GM04503 (cell line): ENCODE data around the gene ABL2.

Experiments
- DNase-seq: peaks from one replicate; pipeline ENCODE4 v3.0.0-alpha.2; 2012; ENCODE audit warnings: low read depth

ABL2 gene

DNA sequence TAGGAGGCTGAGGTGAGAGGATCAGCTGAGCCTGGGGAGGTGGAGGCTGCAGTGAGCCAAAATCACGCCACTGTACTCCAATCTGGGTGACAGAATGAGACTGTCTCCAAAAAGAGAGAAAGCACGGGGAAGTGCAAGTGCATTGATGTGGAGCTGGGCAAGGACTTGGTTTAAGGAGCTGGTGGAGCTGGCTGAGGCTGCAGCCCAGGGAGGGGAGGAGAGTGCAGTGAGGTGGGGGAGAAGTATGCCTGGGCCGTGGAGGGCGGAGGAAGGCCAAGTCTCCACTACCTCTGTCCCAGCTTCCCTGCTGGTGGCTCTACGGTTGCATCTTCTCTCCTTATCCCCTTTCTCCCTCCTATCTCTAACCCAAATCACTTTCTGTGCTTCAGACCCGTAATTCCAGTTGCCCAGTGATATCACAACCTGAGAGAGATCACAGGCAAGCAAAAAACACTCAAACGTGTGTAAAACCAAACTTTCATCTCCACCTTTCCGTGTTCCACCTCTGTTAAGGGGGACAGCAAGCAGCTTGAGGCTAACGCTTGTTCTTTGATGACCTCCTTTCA, 136.5 kb downstream of the ABL2 start:
- DNase-seq, result no peak

DNA sequence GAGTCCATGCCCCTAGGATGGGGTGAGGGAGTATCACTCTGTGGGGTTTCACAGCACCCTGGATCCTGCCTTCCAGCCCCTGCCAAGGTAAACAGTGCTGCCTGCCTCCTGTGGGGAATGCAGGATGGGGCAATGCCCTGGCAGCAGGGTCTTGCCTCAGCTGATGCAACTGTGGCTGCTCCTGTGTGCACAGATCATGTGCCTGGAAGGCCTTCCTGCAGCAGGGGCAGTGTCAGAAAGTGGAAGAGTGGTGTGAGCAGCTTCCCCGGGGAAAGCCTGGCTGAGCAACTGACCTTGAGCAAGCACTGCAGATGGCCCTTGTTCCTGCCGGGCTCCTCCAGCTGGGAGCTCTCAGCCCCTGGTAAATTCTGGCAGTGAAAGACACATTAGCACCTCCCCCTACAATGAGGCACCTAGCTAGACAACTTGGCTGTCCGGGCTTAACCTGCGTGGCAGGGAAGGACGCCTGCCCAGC, 137.7 kb downstream of the ABL2 start:
- DNase-seq, result peak; percentile 47

DNA sequence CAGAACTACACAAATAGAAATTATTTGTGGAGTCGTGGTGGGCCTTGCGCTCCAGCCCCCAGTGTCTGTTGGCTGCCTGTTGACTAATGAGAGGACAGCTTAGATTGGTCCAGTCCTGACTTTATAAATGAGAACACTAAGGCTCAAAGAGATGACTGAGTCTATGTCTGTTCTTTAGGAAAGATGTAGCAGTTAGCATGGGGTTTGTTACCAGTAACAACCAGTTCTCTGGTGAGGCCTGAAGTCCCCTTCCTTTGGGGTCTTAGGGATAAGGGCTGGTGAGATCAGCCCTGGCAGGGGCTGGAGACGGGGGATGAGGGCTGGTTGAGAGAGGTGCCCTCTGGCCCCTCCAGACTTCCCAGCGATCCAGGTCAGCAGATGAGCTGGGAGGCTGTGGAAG, 138.6 kb downstream of the ABL2 start:
- no peak for DNase-seq

DNA sequence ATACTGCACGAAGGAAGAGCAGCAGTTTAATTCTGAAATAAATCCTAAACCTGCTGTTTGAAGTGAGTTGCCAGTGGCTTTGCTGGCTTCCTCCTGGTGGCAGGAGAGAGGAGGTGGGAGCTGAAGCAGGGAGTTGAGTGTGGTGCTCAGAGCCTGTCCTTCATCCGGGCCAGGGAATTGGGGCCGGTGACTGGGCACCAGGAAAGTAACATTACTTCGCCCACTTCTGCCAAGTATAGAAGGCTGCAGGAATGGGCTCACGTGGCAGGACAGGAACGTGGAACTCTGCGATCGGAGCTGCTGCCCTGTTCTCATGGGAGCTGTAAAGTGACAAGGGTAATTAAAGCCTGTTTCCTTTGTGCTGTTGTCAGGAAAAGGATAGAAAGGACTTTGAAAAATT, 139.0 kb downstream of the ABL2 start:
- DNase-seq, result no peak

DNA sequence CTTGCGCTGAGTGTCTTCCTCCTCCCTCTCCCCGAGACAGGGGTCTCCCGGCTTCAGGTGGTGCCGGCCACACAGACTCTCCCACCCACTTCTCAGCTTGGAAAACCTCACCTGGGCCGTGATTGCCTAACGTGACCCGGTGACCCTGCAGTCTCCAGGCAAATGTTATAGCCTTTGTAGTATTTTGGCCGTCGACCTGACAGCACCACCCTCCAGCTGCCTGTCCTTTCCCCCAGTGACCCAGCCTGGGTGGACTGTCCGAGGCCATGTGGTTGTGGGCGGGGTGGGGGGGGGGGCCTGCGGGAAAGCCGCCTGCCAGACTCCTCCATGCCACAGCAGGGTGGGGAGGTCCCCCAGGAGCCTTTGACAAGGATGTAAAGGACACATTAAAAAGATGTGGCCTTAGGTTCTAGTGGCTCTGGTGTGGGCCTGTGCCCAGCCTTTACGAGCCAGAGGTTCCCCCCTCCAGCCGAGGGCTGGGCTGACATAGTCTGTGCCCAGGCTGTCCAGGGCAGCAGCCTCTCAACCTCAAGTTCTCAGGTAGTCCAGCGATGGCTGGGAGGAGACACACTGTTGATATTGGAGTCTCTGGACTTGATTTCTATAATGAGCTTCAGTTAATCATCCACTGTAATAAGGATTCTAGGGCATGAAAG, 139.5 kb downstream of the ABL2 start:
- DNase-seq, result no peak

DNA sequence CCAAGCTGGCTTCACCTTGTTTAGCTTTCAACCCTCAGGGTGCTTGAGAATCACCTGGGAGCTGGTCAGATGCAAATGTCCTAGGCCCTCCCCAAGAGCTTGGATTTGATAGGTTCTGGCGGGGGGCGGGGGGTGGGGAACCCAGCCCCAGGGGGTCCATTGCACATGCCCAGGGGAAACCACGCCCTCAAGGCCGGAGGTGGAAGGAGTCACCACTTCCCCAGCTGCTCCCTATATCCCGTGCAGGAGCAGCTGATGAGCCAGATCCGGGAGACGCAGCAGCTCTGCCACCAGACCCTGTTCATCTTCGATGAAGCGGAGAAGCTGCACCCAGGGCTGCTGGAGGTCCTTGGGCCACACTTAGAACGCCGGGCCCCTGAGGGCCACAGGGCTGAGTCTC, 141.8 kb downstream of the ABL2 start:
- no peak for DNase-seq

DNA sequence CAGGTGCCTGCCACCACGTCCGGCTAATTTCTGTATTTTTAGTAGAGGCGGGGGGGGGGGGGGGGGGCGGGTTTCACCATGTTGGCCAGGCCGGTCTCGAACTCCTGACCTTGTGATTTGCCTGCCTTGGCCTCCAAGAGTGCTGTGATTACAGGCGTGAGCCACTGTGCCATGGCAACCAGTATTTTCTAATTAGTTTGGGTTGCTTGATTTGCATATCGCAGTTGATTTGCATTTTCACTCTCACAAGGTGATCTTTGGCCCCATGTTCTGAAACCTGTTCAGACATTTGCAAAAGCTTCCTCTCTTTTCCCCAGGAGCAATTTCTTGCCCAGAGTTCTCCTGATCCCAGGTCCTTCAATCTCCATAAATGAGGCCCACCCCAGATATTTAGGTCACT, 145.9 kb downstream of the ABL2 start:
- no peak for DNase-seq

DNA sequence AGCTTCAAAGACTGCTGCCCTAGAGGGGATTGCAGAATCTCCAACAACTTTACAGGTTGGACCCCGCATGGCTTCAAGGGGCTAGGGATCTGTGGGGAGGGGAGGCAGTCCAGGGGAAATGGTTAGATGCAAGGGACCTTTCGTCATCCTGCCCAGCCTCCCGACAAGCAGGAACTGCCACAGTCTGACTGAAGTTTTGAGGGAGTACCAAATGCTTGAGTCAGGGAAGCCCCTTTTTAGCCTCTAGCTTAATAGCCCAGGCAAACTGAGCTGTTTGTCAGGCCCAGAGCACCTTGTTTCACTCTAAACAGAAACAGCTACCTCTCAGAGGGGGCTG, 146.5 kb downstream of the ABL2 start:
- DNase-seq, result no peak

DNA sequence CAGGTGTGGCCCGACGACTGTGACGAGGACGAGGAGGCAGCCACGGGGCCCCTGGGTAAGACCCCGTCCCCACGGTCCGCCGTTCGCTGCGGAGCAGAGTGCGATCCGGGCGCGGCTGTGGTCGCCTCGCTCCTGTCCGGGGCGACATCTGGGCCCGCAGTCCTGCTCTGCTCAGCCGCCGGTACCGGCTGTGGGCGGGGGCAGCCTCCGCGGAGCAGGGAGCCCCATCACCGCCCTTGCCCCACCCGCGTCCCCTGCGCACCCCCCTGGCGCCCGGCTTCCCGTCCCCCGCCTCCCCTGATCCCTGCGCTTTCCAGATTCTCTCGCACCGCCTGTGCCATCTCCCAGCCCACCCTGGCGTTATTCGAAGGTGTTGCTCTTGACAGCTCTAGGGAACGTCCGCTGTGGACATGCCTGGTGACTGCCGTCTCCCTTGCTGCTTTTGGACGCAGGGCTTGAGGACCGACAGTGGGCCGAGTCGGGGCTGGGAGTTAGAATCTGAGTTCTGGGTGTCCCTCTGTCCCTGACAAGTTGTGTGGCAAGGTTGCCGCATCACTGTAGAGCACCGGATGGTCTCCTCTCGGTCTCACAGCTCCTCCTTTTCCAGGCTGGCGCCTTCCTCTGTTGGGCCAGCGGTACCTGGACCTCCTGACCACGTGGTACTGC, 147.0 kb downstream of the ABL2 start:
- no peak for DNase-seq

DNA sequence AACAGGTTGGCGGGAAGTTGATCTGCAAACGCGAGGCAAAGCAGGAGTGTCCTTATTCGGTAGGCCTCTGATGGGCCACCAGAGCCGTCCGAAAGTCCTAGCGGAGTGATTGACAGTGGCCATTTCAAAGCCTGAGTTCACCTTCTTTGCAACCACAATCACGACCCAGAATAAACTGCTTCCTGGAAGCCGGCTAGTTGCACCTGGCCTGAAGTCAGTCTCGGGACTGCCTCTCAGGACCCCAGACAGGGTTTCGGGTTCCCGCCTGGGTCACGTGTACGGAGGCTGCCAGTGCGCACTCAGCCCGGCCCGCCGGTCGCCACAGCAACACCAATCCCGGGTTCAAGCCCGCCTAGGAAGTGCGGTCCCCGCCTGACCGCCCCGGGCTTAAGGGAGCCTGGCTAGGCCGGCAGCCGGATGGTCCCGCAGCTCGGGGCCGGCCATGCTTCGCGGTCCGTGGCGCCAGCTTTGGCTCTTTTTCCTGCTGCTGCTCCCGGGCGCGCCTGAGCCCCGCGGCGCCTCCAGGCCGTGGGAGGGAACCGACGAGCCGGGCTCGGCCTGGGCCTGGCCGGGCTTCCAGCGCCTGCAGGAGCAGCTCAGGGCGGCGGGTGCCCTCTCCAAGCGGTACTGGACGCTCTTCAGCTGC, 147.7 kb downstream of the ABL2 start, which contains the start of gene TOR3A:
TSS of gene TOR3A (plus strand) at position 384 of the 646 bp plus-strand sequence. CDS start at position 443, 59 bp downstream.
- no peak for DNase-seq

DNA sequence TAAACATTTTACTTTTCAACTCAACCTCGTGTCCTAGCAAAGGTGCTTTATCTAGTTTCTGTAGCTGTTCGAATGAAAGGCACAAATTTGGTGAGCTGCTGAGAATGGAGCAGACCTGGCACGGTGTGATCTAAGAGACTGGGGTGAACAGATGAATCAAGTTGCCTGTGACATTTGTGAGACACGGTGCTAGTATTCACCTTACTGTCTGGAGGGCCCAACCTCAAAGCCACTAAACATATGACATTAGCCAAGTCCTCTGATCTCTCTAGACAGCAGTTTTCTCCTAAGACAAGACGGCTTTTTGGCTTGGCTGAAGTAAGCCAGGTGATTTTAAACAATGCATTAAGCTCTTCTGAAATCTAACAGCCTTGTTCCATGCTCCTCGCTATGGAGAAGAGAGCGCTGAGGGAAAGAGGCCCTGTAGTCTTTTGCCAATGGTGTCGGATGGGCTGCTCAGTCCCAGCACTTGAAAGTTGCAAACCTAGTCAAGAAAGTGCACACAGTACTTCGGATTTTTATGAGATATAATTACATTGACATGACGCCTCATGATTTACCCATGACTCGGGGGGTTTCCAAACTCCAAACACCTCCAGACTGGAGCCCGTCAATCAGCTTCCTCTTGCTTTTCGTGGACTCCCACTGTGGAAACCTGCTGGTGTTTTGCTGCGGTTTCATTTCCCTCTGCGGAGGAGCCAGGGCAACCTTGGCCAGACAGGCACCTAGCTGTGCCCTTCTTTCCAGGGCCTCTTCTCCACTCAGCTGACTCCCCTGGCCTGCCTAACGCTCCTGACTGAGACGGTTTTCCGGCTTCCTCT, 148.4 kb downstream of the ABL2 start:
- DNase-seq, result no peak

DNA sequence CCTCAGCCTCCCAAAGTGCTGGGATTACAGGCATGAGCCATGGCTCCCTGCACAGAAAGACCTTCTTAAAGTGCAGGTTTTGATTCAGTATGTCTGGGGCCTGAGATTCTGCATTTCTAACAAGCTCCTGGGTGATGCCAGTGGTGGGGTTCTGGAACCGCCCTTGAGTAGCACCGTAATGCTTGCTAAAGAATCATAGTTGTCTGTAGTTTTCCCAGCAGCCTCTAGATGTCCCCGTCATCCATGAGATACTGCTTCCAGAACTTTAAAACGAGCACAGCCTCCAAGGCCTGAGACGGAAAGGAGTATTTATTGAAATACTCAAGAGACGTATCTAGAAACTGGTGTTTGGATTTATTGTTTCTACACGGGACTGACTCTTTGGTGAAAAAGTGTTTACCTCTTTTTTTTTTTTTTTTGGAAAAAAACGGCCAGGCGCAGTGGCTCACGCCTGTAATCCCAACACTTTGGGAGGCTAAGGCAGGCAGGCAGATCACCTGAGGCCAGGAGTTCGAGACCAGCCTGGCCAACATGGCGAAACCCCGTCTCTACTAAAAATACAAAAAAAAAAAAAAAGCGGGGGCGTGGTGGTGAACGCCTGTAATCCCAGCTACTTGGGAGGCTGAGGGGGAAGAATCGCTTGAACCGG, 150.2 kb downstream of the ABL2 start:
- DNase-seq, result no peak

DNA sequence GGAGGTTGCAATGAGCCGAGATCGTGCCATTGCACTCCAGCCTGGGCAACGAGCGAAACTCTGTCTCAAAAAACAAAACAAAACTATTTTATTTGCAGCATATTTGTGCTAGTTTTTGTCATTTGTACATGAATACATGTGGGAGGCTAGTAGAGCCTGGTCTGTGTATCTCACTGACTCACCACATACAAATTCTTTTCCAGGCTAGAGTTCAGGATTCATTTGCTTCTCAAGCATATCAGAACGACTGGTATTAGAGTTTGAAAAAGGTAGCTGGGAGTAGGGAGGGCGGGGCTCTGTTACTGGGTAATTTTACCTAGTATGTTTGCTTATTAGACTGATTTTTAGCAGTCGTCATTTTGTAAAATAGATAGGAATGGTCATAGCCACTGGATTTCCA, 152.1 kb downstream of the ABL2 start:
- no peak for DNase-seq

DNA sequence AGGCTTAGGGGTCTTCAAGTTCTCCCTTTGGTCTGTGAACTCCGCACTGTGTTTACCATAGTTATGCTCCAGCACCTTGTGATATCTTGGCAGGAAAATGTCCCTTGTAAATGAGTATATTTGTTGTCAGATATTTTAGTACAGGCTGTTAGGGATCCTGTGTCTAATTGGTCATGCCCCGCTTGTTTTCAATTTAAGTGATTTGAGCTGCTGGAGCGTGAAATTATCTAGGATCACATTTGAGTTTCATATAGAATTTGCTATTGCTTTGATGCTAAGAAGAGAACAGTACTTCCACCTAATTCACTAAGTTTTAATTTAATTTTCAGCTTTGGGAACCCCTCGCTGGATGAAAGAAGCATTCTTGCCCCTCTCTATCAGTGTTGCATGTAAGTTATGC, 163.0 kb downstream of the ABL2 start:
- no peak for DNase-seq

DNA sequence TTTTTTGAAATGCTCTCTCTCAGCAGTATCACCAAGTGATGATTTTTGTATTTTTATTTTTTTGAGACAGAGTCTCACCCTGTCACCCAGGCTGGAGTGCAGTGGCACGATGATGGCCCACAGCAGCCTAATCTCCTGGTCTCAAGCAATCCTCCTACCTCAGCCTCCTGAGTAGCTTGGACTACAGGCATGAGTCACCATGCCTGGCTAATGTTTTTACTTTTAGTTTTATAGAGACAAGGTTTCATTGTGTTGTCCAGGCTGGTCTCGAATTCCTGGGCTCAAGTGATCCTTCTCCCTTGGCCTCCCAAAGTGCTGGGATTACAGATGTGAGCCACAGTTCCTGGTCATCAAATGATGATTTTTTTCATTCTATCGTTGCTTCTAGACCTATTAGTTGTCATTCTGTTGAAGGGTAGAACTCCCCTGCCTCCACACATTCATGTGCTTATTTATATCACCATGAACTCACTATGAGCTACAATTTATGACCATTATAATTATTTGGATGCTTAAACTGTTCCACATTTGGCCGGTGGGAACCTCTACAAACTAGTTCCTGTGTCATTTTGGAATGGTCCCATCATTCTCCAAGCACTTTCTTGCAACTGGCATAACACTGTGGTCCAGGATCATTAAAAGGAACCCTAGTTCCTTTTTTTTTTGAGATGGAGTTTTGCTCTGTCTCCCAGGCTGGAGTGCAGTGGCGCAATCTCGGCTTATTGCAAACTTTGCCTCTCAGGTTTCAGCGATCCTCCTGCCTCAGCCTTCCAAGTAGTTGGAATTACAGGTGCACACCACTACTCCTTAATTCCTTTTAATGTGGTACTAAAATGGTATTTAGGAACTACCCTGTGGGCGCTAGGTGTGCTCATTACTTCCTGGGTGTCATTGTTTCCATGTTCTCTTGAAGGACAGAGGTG, 167.9 kb downstream of the ABL2 start:
- DNase-seq, result no peak

DNA sequence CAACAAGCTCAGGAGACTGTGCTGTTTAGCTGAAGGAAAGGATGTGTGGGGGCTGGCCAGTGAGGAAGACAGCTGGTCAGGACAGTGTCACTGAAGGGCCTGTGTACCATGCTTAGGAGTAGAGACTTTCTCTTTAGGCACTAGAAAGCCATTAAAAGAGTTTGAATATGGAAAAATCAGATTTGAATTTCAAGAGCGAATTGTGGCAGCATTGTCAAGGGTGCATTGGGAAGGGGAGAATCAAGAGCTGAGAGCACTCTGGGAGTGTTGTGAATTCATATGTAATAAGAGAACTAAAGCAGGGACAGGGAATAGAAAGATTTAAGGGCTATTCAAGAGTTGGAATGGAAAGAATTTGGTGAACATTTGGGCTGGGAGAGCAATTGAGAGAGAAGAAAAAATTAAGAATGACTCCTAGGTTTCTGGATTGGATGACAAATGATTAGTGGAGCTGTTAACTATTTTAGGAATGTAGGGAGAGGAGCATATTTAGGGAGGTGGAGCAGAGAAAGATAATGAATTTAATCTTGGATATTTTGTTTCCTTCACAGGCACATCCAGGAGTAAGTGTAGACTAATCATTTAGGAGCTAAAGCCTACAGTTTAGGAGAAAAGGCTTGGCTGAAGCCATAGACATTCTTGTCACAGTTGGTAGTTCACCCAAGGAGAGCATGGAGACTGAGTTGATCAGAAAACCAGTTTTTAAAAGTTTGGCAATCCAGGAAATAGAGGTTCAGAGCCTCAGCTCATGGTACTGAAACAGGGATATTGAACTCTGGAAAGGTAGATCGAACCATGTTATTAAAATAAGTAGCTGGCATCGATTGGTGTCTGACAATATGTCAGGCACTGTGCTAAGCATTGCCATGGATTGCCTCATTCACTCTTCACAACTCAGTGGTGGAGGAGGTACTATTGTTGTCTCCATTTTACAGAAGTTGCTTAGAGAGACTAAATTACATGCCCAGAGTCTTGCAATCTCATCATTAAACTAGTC, 170.7 kb downstream of the ABL2 start:
- DNase-seq, result peak; percentile 70

DNA sequence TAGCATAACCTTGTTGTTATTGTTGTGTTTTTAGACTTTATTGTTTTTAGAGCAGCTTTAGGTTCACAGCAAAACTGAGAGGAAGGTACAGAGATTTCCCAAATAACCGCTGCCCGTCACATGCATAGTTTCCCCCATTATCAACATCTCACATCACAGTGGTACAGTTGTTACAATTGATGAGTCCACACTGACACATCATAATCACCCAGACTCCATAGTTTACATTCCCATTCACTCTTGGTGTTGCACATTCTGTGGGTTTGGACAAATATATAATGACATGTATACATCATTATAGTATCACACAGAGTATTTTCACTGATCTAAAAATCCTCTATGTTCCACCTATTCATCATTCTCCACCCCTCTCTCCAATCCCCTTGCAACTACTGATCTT, 173.5 kb downstream of the ABL2 start:
- no peak for DNase-seq

DNA sequence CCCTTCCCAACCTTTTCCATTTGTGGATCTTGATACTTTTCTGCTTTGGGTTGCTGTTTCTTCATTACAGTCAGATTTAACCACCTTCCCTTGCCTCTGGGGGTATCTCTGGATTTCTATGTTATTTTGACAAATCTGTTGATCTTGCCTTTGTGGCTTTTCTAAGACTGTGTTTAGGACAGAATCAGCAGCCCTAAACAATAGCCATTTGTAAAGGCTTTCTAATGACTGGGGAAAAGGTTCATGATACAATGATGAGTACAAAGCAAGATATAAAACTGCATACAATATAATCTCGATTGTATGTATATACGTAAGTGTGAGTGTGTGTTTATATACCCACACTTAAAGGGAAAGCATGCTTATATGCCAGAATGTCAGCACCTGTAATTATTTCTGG, 176.0 kb downstream of the ABL2 start:
- DNase-seq, result no peak

DNA sequence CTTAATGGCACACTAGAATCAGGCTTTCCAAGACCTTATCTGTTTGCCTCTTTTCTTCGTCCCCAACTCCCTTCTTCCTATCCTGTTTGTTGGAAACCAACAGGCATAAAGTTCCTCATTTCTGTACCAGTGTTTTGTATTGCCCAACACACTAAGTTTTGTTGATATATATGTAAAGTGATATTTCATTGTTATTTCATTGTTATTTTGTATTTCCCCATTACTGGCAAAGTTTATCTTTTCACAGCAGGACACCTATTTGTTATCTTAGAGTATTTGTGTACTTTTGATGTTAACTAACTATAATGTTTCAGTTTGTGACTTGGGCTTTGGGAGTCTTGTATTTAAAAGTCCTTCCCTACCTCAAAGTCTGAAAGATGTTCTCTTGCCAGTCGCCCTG, 176.7 kb downstream of the ABL2 start:
- DNase-seq, result no peak
